Mesendoderm (in vitro differentiated cells): ENCODE measurements around the gene DELE1.

ENCODE experiments used
- DNase-seq: peaks from one replicate; pipeline ENCODE4 v3.0.0; 2013
- H2AK5ac ChIP-seq: 2 replicates; pipeline ENCODE4 v1.6.1; 2013; ENCODE audit warnings: low read length, inconsistent platforms
- H2BK120ac ChIP-seq: 2 replicates; pipeline ENCODE4 v1.6.1; 2013; ENCODE audit warnings: low read depth, mild to moderate bottlenecking, low read length, moderate library complexity, mixed read lengths
- H2BK15ac ChIP-seq: replicated peaks from 2 replicates; pipeline ENCODE4 v1.6.1; 2013; ENCODE audit warnings: low read depth, mild to moderate bottlenecking, moderate library complexity
- H2BK5ac ChIP-seq: 2 replicates; pipeline ENCODE4 v1.6.1; 2013; ENCODE audit warnings: low read length, inconsistent platforms
- H3K18ac ChIP-seq: 2 replicates; pipeline ENCODE4 v1.6.1; 2013; ENCODE audit warnings: mild to moderate bottlenecking, low read length, mixed read lengths
- H3K23ac ChIP-seq: one replicate; pipeline ENCODE4 v1.6.1; 2013; ENCODE audit warnings: low read length
- H3K27ac ChIP-seq: 2 replicates; pipeline ENCODE4 v1.5.1; 2013; ENCODE audit warnings: low read depth, mild to moderate bottlenecking, inconsistent platforms, low read length, moderate library complexity
- H3K27me3 ChIP-seq: 2 replicates; pipeline ENCODE4 v1.6.1; 2013; ENCODE audit warnings: low read length, control low read depth, mild to moderate bottlenecking, inconsistent platforms; ENCODE audit not compliant: insufficient read depth, poor library complexity
- H3K36me3 ChIP-seq: 2 replicates; pipeline ENCODE4 v1.6.1; 2013; ENCODE audit warnings: low read length, inconsistent platforms; ENCODE audit not compliant: control insufficient read depth, insufficient read depth
- H3K4ac ChIP-seq: one replicate; pipeline ENCODE4 v1.6.1; 2013; ENCODE audit warnings: low read depth, mild to moderate bottlenecking, low read length, moderate library complexity
- H3K4me1 ChIP-seq: 2 replicates; pipeline ENCODE4 v1.6.1; 2013; ENCODE audit warnings: low read depth, low read length, inconsistent platforms; ENCODE audit not compliant: control insufficient read depth
- H3K4me2 ChIP-seq: 2 replicates; pipeline ENCODE4 v1.6.1; 2013; ENCODE audit warnings: low read length
- H3K4me3 ChIP-seq: 2 replicates; pipeline ENCODE4 v1.5.1; 2013; ENCODE audit warnings: mild to moderate bottlenecking, low read length
- H3K56ac ChIP-seq: one replicate; pipeline ENCODE4 v1.6.1; 2013; ENCODE audit warnings: low read length
- H3K79me1 ChIP-seq: 2 replicates; pipeline ENCODE4 v1.6.1; 2013; ENCODE audit warnings: low read length, inconsistent platforms
- H3K79me2 ChIP-seq: 2 replicates; pipeline ENCODE4 v1.6.1; 2013; ENCODE audit warnings: mild to moderate bottlenecking, low read length; ENCODE audit not compliant: control insufficient read depth, insufficient read depth
- H3K9ac ChIP-seq: 2 replicates; pipeline ENCODE4 v1.6.1; 2013; ENCODE audit warnings: low read length, inconsistent platforms
- H4K5ac ChIP-seq: one replicate; pipeline ENCODE4 v1.6.1; 2013; ENCODE audit warnings: low read length
- H4K8ac ChIP-seq: one replicate; pipeline ENCODE4 v1.6.1; 2013; ENCODE audit warnings: low read depth, mild to moderate bottlenecking, control low read depth, low read length, moderate library complexity
- WGBS: extraction: QIAGEN DNeasy Blood & Tissue Kit; methylation state at CpG from one replicate; pipeline ENCODE4 v1.1.7; 2013; ENCODE audit warnings: low lambda C conversion rate, missing lambda C conversion rate; ENCODE audit not compliant: insufficient coverage; ENCODE audit errors: extremely low coverage; 5-methylcytosine and 5-hydroxymethylcytosine counted together

The DELE1 gene

GRCh38 chr5:141879941-141880738 is 43.5 kb upstream of the DELE1 start:
- no peak overlapping the region for H2BK120ac ChIP-seq
- no peaks in the 10 kb centered on the region for H3K27me3 ChIP-seq
- no peak overlapping the region for H2BK15ac ChIP-seq
- WGBS, result no CpG with 5 or more reads among the region's 7 CpGs
- no peak overlapping the region for H3K23ac ChIP-seq
- H3K27ac ChIP-seq, result no peak overlapping the region
- no peak for DNase-seq
- H3K56ac ChIP-seq, result no peak overlapping the region
- H3K79me1 ChIP-seq, result peaks cover 5% of the 10 kb centered on the region
- no peak overlapping the region for H3K4me2 ChIP-seq
- peaks cover 12% of the 10 kb centered on the region for H3K79me2 ChIP-seq
- no peak overlapping the region for H2BK5ac ChIP-seq
- no peak overlapping the region for H3K18ac ChIP-seq
- H2AK5ac ChIP-seq, result no peak overlapping the region
- peaks cover 20% of the 10 kb centered on the region for H3K4me1 ChIP-seq
- H3K4me3 ChIP-seq, result no peak overlapping the region
- H4K5ac ChIP-seq, result no peak overlapping the region
- no peak overlapping the region for H3K4ac ChIP-seq
- no peak overlapping the region for H4K8ac ChIP-seq
- H3K9ac ChIP-seq, result no peak overlapping the region
- no peaks in the 10 kb centered on the region for H3K36me3 ChIP-seq

GRCh38 chr5:141880961-141881801 is 42.5 kb upstream of the DELE1 start:
- no peak overlapping the region for H4K5ac ChIP-seq
- H3K27me3 ChIP-seq, result no peaks in the 10 kb centered on the region
- H2AK5ac ChIP-seq, result no peak overlapping the region
- H3K4me2 ChIP-seq, result no peak overlapping the region
- peaks cover 17% of the 10 kb centered on the region for H3K4me1 ChIP-seq
- no peak overlapping the region for H4K8ac ChIP-seq
- no peaks in the 10 kb centered on the region for H3K36me3 ChIP-seq
- peaks cover 5% of the 10 kb centered on the region for H3K79me1 ChIP-seq
- no peak overlapping the region for H2BK15ac ChIP-seq
- H3K27ac ChIP-seq, result peak overlapping the region; percentile 17
- peaks cover 7% of the 10 kb centered on the region for H3K79me2 ChIP-seq
- H3K18ac ChIP-seq, result no peak overlapping the region
- DNase-seq, result peak; percentile 66
- H3K4ac ChIP-seq, result no peak overlapping the region
- no peak overlapping the region for H3K23ac ChIP-seq
- H3K56ac ChIP-seq, result peak overlapping the region; percentile 36
- no peak overlapping the region for H2BK120ac ChIP-seq
- H3K4me3 ChIP-seq, result no peak overlapping the region
- WGBS, result no CpG with 5 or more reads among the region's 8 CpGs
- no peak overlapping the region for H2BK5ac ChIP-seq
- H3K9ac ChIP-seq, result no peak overlapping the region

GRCh38 chr5:141881886-141882285 is 41.8 kb upstream of the DELE1 start:
- Histone ChIP-seq H3K4me3 (no peak overlapping the region), H3K4me1 (peaks cover 17% of the 10 kb centered on the region), H3K36me3 (no peaks in the 10 kb centered on the region)

GRCh38 chr5:141882594-141883183 is 41.0 kb upstream of the DELE1 start:
- Histone ChIP-seq H2AK5ac (no peak overlapping the region), H3K18ac (no peak overlapping the region), H4K8ac (no peak overlapping the region), H3K27ac (no peak overlapping the region), H2BK15ac (no peak overlapping the region), H3K4me2 (peak overlapping the region; percentile 42), H3K4me3 (no peak overlapping the region), H3K4me1 (peaks cover 12% of the 10 kb centered on the region), H3K36me3 (no peaks in the 10 kb centered on the region), H3K23ac (no peak overlapping the region), H3K4ac (no peak overlapping the region), H3K27me3 (no peaks in the 10 kb centered on the region), H4K5ac (no peak overlapping the region), H3K9ac (no peak overlapping the region), H3K56ac (peak overlapping the region; percentile 45), H3K79me2 (no peaks in the 10 kb centered on the region), H2BK120ac (no peak overlapping the region), H2BK5ac (no peak overlapping the region), H3K79me1 (no peaks in the 10 kb centered on the region)
- DNase-seq, result peak; percentile 90
- WGBS, result no CpG with 5 or more reads among the region's 13 CpGs

More at GRCh38 chr5:141881886-141882285, 41.8 kb upstream of the DELE1 start:
- DNase-seq, result peak; percentile 80
- Histone ChIP-seq H3K4me2 (no peak overlapping the region), H3K23ac (no peak overlapping the region), H3K27ac (peak overlapping the region; percentile 17), H4K8ac (no peak overlapping the region), H3K79me1 (peaks cover 5% of the 10 kb centered on the region), H3K79me2 (peaks cover 7% of the 10 kb centered on the region), H2BK120ac (no peak overlapping the region), H3K18ac (no peak overlapping the region), H2AK5ac (no peak overlapping the region), H2BK15ac (no peak overlapping the region), H3K27me3 (no peaks in the 10 kb centered on the region), H2BK5ac (no peak overlapping the region), H3K9ac (no peak overlapping the region), H3K56ac (no peak overlapping the region), H4K5ac (no peak overlapping the region), H3K4ac (no peak overlapping the region)
- no CpG with 5 or more reads among the region's 4 CpGs for WGBS

- Histone ChIP-seq H3K27ac (no peak overlapping the region), H2BK15ac (no peak overlapping the region), H4K5ac (no peak overlapping the region), H3K36me3 (no peaks in the 10 kb centered on the region), H3K4me2 (peak overlapping the region; percentile 42), H2BK120ac (no peak overlapping the region), H3K79me2 (no peaks in the 10 kb centered on the region), H3K79me1 (no peaks in the 10 kb centered on the region), H3K56ac (no peak overlapping the region), H3K18ac (no peak overlapping the region), H3K9ac (no peak overlapping the region), H4K8ac (no peak overlapping the region), H3K4me3 (no peak overlapping the region), H3K27me3 (no peaks in the 10 kb centered on the region), H2BK5ac (no peak overlapping the region), H3K4me1 (peaks cover 12% of the 10 kb centered on the region), H3K4ac (no peak overlapping the region), H2AK5ac (no peak overlapping the region), H3K23ac (no peak overlapping the region)
- DNase-seq, result peak; percentile 79
- no CpG with 5 or more reads among the region's 35 CpGs for WGBS
Measured at GRCh38 chr5:141883184-141883891, 40.3 kb upstream of the DELE1 start.
